GM18951 (cell line): ENCODE measurements around the gene EDC4.

Experiments used
- POLR2A ChIP-seq: IDR thresholded peaks from 4 replicates; pipeline ENCODE4 v1.6.1; 2011; ENCODE audit warnings: mild to moderate bottlenecking; ENCODE audit not compliant: insufficient read length, insufficient read depth; ENCODE audit errors: extremely low read depth
- in situ Hi-C: fragments of 300-500 bp; cut with MboI; formaldehyde crosslinking; loops from one replicate; pipeline ENCODE4 v1.12.0; 2022; ENCODE audit warnings: low sequenced_read_pairs, mixed read lengths, inconsistent platforms; ENCODE audit not compliant: unreplicated experiment

EDC4 gene

DNA sequence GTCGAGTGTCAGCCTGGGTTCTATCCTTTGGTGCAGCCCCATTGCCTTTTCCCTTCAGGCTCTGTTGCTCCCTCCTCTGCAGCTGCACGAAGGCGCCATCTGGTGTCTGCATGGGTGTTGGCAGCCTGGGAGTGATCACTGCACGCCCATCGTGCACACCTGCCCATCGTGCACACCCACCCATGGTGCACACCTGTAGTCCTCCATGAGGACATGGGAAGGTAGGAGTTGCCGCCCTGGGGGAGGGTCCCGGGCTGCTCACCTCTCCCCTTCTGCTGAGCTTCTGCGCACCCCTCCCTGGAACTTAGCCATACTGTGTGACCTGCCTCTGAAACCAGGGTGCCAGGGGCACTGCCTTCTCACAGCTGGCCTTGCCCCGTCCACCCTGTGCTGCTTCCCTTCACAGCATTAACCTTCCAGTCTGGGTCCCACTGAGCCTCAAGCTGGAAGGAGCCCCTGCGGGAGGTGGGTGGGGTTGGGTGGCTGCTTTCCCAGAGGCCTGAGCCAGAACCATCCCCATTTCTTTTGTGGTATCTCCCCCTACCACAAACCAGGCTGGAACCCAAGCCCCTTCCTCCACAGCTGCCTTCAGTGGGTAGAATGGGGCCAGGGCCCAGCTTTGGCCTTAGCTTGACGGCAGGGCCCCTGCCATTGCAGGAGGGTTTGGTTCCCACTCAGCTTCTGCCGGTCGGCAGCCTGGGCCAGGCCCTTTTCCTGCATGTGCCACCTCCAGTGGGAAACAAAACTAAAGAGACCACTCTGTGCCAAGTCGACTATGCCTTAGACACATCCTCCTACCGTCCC lies 55.9 kb downstream of the EDC4 start:
- in situ Hi-C loops = no loop called here
- no peak for TF ChIP-seq POLR2A

DNA sequence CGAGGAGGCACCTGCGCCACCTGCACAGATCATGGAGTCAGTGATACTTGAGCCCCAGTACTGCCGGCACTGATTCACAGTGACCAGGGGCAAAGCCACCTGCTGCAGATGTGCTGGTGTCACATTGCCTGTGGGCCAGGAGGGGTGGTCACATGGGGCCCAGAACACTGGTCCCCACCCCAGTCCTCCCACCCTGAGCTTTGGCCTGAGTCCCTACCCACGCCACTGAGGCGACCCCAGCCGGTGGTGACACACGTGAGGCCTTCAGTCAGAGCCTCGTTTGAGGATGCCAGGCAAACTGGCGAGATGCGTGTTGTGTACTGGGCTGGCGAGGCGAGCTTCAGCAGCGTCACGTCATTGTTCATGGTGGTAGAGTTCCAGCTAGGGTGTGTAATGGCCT lies 57.3 kb downstream of the EDC4 start:
- in situ Hi-C loops = no loop called here
- no peak for TF ChIP-seq POLR2A

DNA sequence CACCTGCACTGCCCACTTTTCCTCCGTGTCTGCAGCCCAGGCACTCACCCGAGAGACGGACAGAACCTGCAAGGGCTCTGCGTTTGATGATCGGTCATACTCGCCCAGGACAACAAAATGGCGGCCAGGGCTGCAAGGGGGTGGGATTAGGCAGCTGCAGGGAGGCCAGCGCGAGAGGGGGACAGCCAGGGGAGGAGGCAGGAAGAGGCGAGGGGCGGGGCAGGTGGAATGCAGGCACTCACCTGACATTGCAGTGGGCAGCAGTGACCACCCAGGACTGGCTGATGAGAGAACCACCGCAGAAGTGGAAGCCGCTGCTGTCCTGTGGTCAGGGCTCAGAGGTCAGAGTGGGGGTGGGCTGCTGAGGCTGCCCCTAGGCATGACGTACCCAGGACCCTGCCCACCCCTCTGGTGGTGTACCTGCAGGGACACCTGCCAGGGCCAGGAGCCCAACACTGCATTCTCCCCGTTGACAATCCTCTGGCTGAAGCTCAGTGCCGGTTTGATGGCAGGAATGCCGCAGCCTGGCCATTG lies 57.9 kb downstream of the EDC4 start:
- TF ChIP-seq POLR2A = no peak
- in situ Hi-C loops = no loop called here
